K562 (cell line): Measurements from ENCODE around the gene NEK3. TPM values are rescaled to one million over a fixed set of nuclear protein-coding genes. Genes with fewer than 3 reads are reported as not detected.
A peak's percentile ranks its signal among the peaks of the same experiment; 100 is the strongest.

Source experiments
- BCL6 ChIP-seq: fragments of 250-450 bp; sonication (Bioruptor Pico); IDR thresholded peaks from 2 replicates; pipeline ENCODE4 v1.4.0; 2020
- CHD7 ChIP-seq: fragments of 200-600 bp; sonication (generic); IDR thresholded peaks from one replicate; pipeline ENCODE4 v1.6.1; 2012; ENCODE audit warnings: mild to moderate bottlenecking, low read depth, low read length, inconsistent platforms
- DACH1 ChIP-seq: fragments of 450-650 bp; IDR thresholded peaks from 2 replicates; pipeline ENCODE4 v1.6.1; 2018; ENCODE audit not compliant: partially characterized antibody
- ERF ChIP-seq: fragments of 450-650 bp; formaldehyde crosslinking; IDR thresholded peaks from 2 replicates; pipeline ENCODE4 v1.4.0; 2020; ENCODE audit warnings: mild to moderate bottlenecking, mixed read lengths
- PHF8 ChIP-seq: fragments of 200-600 bp; sonication (generic); IDR thresholded peaks from 2 replicates; pipeline ENCODE4 v1.6.1; 2012; ENCODE audit warnings: mixed run types, mild to moderate bottlenecking, inconsistent platforms, low read length, moderate library complexity, borderline replicate concordance
- SMARCA4 ChIP-seq: fragments of 450-650 bp; IDR thresholded peaks from 2 replicates; pipeline ENCODE4 v1.6.1; 2016
- USF2 ChIP-seq: sonication (generic); formaldehyde crosslinking; IDR thresholded peaks from 2 replicates; pipeline ENCODE4 v1.5.0; 2020; ENCODE audit warnings: missing genetic modification reagents
- polyA plus RNA-seq, 8 experiments: library from polyadenylated mRNA; depleted of rRNA in 4 of 8; stranded (reverse) in 5 of 8; unstranded in 3 of 8; fragments of >200 nt; fragmentation: Nextera tagmentation in 2 of 8; fragmentation: Illumina TruSeq in 1 of 8; extraction: Ambion mirVana in 2 of 8; extraction: Trizol in 1 of 8; gene quantifications; 2 replicates each; pipeline versions ENCODE4 v1.2.1 to v1.2.3, GENCODE V29; 2011 to 2014; ENCODE audit warnings: inconsistent platforms in 1 of 8, missing spikeins in 1 of 8
- total RNA-seq, 7 experiments: library from RNA; depleted of rRNA in 6 of 7; stranded (reverse); fragments of >200 nt in 6 of 7; fragmentation: Illumina TruSeq in 2 of 7; extraction: Trizol in 2 of 7; gene quantifications; 2 replicates each; pipeline versions ENCODE4 v1.2.1 to v1.2.3, GENCODE V29; 2011 to 2021; ENCODE audit warnings: low replicate concordance in 1 of 7
- TF ChIP-seq, protein P1 (sequence below): IDR thresholded peaks from 3 replicates; pipeline ENCODE4 v1.6.1; 2011; ENCODE audit warnings: borderline replicate concordance, mild to moderate bottlenecking; ENCODE audit not compliant: insufficient read length, insufficient read depth

Gene NEK3
- total and polyA plus RNA-seq, 9 of the 15 experiments (the other 6 are each of a cell fraction or from before 2014, with no cell fraction given): 6.2 to 11.0 (median 9.3) TPM

DNA sequence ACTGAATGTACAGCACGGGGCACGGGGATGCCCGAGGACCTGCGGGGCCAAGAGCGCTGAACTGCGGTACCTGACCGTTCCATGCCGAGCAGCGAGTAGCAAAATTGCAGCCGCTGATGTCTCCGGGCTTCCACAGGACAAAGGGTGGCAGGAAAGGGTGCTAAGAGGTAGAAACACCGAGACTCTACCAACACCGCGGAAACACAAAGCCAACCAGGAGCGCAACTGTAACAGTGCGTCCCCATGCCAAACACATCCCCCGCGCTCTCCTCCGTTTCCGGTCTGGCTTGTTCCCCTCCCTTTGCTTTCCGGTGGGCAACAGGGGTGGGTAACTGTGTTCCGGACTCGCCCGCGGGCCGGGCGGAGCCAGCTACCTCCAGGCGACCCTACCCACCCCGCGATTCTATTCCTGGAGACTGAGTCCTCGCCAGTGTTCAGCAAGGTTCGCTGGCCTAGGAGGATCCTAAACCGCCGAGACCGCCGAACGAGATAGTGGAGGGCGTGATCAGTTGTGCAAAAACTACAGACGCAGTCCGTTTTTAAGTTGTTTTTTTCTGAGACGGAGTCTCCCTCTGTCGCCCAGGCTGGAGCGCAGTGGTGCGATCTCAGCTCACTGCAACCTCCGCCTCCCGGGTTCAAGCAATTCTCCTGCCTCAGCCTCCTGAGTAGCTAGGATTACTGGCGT lies 34.9 kb upstream of the NEK3 start (continued):
- TF ChIP-seq CHD7 (peak; percentile 30), SMARCA4 (0 out of 2 replicates have a peak, but pooled peaks have one; percentile 31), USF2 (CRISPR knock-in tag) (no peak), BCL6 (CRISPR knock-in tag) (no peak), ERF (CRISPR knock-in tag) (no peak), DACH1 (no peak), PHF8 (peak; percentile 79; the same call in 1 of the 2 replicates)
- TF ChIP-seq, protein P1, sequence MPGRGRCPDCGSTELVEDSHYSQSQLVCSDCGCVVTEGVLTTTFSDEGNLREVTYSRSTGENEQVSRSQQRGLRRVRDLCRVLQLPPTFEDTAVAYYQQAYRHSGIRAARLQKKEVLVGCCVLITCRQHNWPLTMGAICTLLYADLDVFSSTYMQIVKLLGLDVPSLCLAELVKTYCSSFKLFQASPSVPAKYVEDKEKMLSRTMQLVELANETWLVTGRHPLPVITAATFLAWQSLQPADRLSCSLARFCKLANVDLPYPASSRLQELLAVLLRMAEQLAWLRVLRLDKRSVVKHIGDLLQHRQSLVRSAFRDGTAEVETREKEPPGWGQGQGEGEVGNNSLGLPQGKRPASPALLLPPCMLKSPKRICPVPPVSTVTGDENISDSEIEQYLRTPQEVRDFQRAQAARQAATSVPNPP: no peak
